KBM-7 (cell line): ENCODE measurements around the gene MED16.
A peak's percentile ranks its signal among the peaks of the same experiment; 100 is the strongest.
"Not testable (repeated sequence)": the region's sequence is repeated elsewhere in the genome, so short reads cannot be mapped to it uniquely, and the experiment has no call there.

Experiments used
- DNase-seq: peaks from one replicate; pipeline ENCODE4 v3.0.0-alpha.2; 2015
- in situ Hi-C: fragments of 300-500 bp; cut with MboI; formaldehyde crosslinking; loops from 2 replicates; pipeline ENCODE4 v1.14.3; 2020; ENCODE audit warnings: low sequenced_read_pairs, low pct_unique_long_range_greater_than_20kb, mixed read lengths

MED16 gene

GRCh38 chr19:861756-862580 lies 31.0 kb downstream of the MED16 start:
- no peak for DNase-seq
- in situ Hi-C loops, result no loop called here

GRCh38 chr19:861141-861755 lies 31.7 kb downstream of the MED16 start:
- DNase-seq, result no peak
- in situ Hi-C loops, result no loop called here

- in situ Hi-C loops, result no loop called here
- peak; percentile 82 for DNase-seq
These were observed 33.8 kb downstream of the MED16 start, which contains the start of gene CFD for GRCh38 chr19:858868-859843. TSS of gene CFD (plus strand) at chr19:859664. CDS start at chr19:859690, 26 bp downstream.

- DNase-seq, result no peak
- in situ Hi-C loops, result no loop called here
These were observed 34.7 kb downstream of the MED16 start for GRCh38 chr19:858284-858683.

- in situ Hi-C loops, result no loop called here
These were observed 37.3 kb downstream of the MED16 start for GRCh38 chr19:855566-856120.

GRCh38 chr19:855142-855541 lies 37.8 kb downstream of the MED16 start:
- no peak for DNase-seq
- in situ Hi-C loops, result no loop called here

More at GRCh38 chr19:855566-856120, 37.3 kb downstream of the MED16 start:
- DNase-seq, result no peak

- in situ Hi-C loops, result no loop called here
- DNase-seq, result no peak
These were observed 38.4 kb downstream of the MED16 start for GRCh38 chr19:854549-854948.

GRCh38 chr19:853614-854220 lies 39.3 kb downstream of the MED16 start:
- in situ Hi-C loops, DNase-seq: not testable (repeated sequence)

GRCh38 chr19:853014-853585 lies 39.9 kb downstream of the MED16 start:
- in situ Hi-C loops, result no loop called here
- DNase-seq, result no peak

- in situ Hi-C loops, result no loop called here
- no peak for DNase-seq
These were observed 40.6 kb downstream of the MED16 start, which contains the start of gene ELANE for GRCh38 chr19:852136-853013. TSS of gene ELANE (plus strand) at chr19:852303. CDS start at chr19:852329, 26 bp downstream.

GRCh38 chr19:850979-851335 lies 42.0 kb downstream of the MED16 start:
- in situ Hi-C loops, result no loop called here
- no peak for DNase-seq

- peak; percentile 71 for DNase-seq
- in situ Hi-C loops, result no loop called here
These were observed 42.6 kb downstream of the MED16 start for GRCh38 chr19:850221-850978.

GRCh38 chr19:849195-849594 lies 43.8 kb downstream of the MED16 start:
- DNase-seq, in situ Hi-C loops: not testable (repeated sequence)

- no peak for DNase-seq
- in situ Hi-C loops, result no loop called here
These were observed 44.5 kb downstream of the MED16 start for GRCh38 chr19:848386-848921.

- in situ Hi-C loops, result no loop called here
- no peak for DNase-seq
These were observed 47.1 kb downstream of the MED16 start for GRCh38 chr19:845707-846521.

GRCh38 chr19:844546-844971 lies 48.4 kb downstream of the MED16 start:
- in situ Hi-C loops, result no loop called here
- DNase-seq, result no peak
